ENCODE measurements around the gene SCNN1A. TPM values are rescaled to one million over a fixed set of nuclear protein-coding genes. Genes with fewer than 3 reads are reported as not detected.
"Not testable (repeated sequence)": the region's sequence is repeated elsewhere in the genome, so short reads cannot be mapped to it uniquely, and the experiment has no call there.

Gene SCNN1A
- total RNA-seq, 1 donor from 2014 or later = not detected

GRCh38 chr12:6345319-6346091, 29.9 kb downstream of the SCNN1A start:
- Mint-ChIP-seq H3K4me3 (ENCODE audit: low read depth) (no peak overlapping the region), H3K4me1 (ENCODE audit: low read depth) (peaks cover 47% of the 10 kb centered on the region), H3K27me3 (ENCODE audit: low read depth) (no peaks in the 10 kb centered on the region), H3K9me3 (no peaks in the 10 kb centered on the region), H3K36me3 (ENCODE audit: low read depth) (peaks cover 4% of the 10 kb centered on the region), H3K27ac (peak overlapping the region; percentile 48)
- intact Hi-C loops (cut with micrococcal nuclease) = no loop called here
- no peak for DNase-seq (ENCODE audit: low spot score)

GRCh38 chr12:6344101-6344660, 31.2 kb downstream of the SCNN1A start:
- H3K27me3 Mint-ChIP-seq (ENCODE audit: low read depth); H3K27ac Mint-ChIP-seq; H3K9me3 Mint-ChIP-seq; intact Hi-C loops (cut with micrococcal nuclease); DNase-seq (ENCODE audit: low spot score); H3K36me3 Mint-ChIP-seq (ENCODE audit: low read depth); H3K4me3 Mint-ChIP-seq (ENCODE audit: low read depth): not testable (repeated sequence)
- peaks cover 47% of the 10 kb centered on the region for H3K4me1 Mint-ChIP-seq (ENCODE audit: low read depth)

DNA sequence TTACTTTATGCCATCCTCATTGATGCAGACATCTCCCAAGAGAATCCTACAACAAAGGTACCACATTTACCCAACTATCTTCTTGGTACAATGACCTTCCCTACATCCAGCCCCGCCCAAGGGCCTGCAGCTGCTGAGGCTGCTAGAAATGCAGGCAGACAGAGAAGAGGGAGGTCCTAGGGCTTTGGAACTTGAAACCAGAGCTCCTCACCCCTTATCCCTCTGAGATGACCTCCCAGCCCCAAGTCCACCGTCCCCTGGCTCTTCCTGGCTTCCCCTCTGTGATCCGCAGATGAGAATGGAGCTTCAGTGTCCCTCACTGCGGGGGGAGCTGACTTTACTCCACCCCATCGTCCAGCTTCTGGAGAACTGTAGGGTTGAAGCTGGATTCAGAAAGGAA, 31.8 kb downstream of the SCNN1A start:
- DNase-seq (ENCODE audit: low spot score) = no peak
- intact Hi-C loops (cut with micrococcal nuclease) = no loop called here
- H3K4me3 Mint-ChIP-seq (ENCODE audit: low read depth) = peak overlapping the region; percentile 9
- peaks cover 4% of the 10 kb centered on the region for H3K36me3 Mint-ChIP-seq (ENCODE audit: low read depth)
- H3K27me3 Mint-ChIP-seq (ENCODE audit: low read depth) = no peaks in the 10 kb centered on the region
- H3K4me1 Mint-ChIP-seq (ENCODE audit: low read depth) = peaks cover 47% of the 10 kb centered on the region
- no peaks in the 10 kb centered on the region for H3K9me3 Mint-ChIP-seq
- no peak overlapping the region for H3K27ac Mint-ChIP-seq

- no peak for DNase-seq (ENCODE audit: low spot score)
- no peak overlapping the region for H3K4me3 Mint-ChIP-seq (ENCODE audit: low read depth)
- intact Hi-C loops (cut with micrococcal nuclease) = no loop called here
- no peak overlapping the region for H3K27ac Mint-ChIP-seq
- no peaks in the 10 kb centered on the region for H3K27me3 Mint-ChIP-seq (ENCODE audit: low read depth)
- H3K4me1 Mint-ChIP-seq (ENCODE audit: low read depth) = peaks cover 43% of the 10 kb centered on the region
- H3K9me3 Mint-ChIP-seq = no peaks in the 10 kb centered on the region
- peaks cover 4% of the 10 kb centered on the region for H3K36me3 Mint-ChIP-seq (ENCODE audit: low read depth)
These were observed 33.0 kb downstream of the SCNN1A start for GRCh38 chr12:6342140-6342889.

- Mint-ChIP-seq H3K4me3 (ENCODE audit: low read depth) (no peak within 1 kb of the TSS), H3K4me1 (ENCODE audit: low read depth) (peaks cover 37% of the 10 kb centered on the region), H3K36me3 (ENCODE audit: low read depth) (peaks cover 4% of the 10 kb centered on the region), H3K27me3 (ENCODE audit: low read depth) (no peaks in the 10 kb centered on the region), H3K27ac (no peak within 1 kb of the TSS), H3K9me3 (no peaks in the 10 kb centered on the region)
- DNase-seq (ENCODE audit: low spot score) = no peak
- intact Hi-C loops (cut with micrococcal nuclease) = loop anchor here (2.0 kb wide), 2 partner anchors 19 to 121 kb away; no protein-coding TSS in a partner anchor
These were observed 33.8 kb downstream of the SCNN1A start, which contains the start of gene TNFRSF1A for GRCh38 chr12:6341417-6342139. Gene TNFRSF1A (minus strand): TSS chr12:6342076. CDS start chr12:6341814, 262 bp downstream.

- no peak overlapping the region for H3K4me3 Mint-ChIP-seq (ENCODE audit: low read depth)
- no peak overlapping the region for H3K27ac Mint-ChIP-seq
- intact Hi-C loops (cut with micrococcal nuclease) = loop anchor here (2.0 kb wide), 2 partner anchors 20 to 122 kb away; no protein-coding TSS in a partner anchor
- peaks cover 4% of the 10 kb centered on the region for H3K36me3 Mint-ChIP-seq (ENCODE audit: low read depth)
- H3K9me3 Mint-ChIP-seq = no peaks in the 10 kb centered on the region
- H3K4me1 Mint-ChIP-seq (ENCODE audit: low read depth) = peaks cover 33% of the 10 kb centered on the region
- no peaks in the 10 kb centered on the region for H3K27me3 Mint-ChIP-seq (ENCODE audit: low read depth)
- no peak for DNase-seq (ENCODE audit: low spot score)
These were observed 34.5 kb downstream of the SCNN1A start for GRCh38 chr12:6340745-6341416.

DNA sequence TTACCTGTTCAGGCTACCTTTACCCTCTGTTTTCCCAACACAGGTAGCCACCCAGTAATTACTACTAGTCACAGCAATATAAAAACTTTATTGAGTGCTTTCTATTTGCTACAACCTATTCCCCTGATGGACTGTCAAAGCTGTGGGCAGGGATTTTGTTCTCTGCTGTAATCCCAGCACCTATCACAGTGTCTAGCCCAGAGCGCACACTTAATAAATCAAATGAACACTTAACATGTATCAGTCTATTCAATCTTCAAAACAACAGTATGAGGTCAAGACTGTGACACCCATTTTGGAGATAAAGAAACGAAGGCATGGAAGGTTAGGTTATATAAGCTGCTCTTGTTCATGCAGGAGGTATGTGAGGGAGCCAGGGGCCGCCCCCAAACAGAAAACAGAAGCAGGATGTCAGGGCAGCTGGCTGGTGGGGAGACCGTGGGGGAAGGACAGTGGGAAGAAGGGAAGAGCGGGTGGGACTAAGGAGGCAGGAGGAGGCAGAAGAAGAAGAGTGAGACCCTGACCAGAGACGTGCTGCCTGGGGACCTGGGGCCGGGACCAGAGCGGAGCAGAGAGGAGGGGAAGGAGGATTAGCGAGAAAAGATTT, 35.2 kb downstream of the SCNN1A start:
- no peaks in the 10 kb centered on the region for H3K27me3 Mint-ChIP-seq (ENCODE audit: low read depth)
- no peaks in the 10 kb centered on the region for H3K9me3 Mint-ChIP-seq
- intact Hi-C loops (cut with micrococcal nuclease) = loop anchor here (2.0 kb wide), 2 partner anchors 21 to 123 kb away; no protein-coding TSS in a partner anchor
- no peak overlapping the region for H3K4me3 Mint-ChIP-seq (ENCODE audit: low read depth)
- H3K36me3 Mint-ChIP-seq (ENCODE audit: low read depth) = peaks cover 8% of the 10 kb centered on the region
- no peak for DNase-seq (ENCODE audit: low spot score)
- H3K4me1 Mint-ChIP-seq (ENCODE audit: low read depth) = peaks cover 33% of the 10 kb centered on the region
- no peak overlapping the region for H3K27ac Mint-ChIP-seq

GRCh38 chr12:6338955-6339354, 36.4 kb downstream of the SCNN1A start:
- intact Hi-C loops (cut with micrococcal nuclease) = loop anchor here (5.0 kb wide), 2 partner anchors 88 to 193 kb away; partner anchors contain the start of gene GAPDH
- H3K27ac Mint-ChIP-seq = no peak overlapping the region
- no peak overlapping the region for H3K4me3 Mint-ChIP-seq (ENCODE audit: low read depth)
- no peaks in the 10 kb centered on the region for H3K9me3 Mint-ChIP-seq
- no peaks in the 10 kb centered on the region for H3K27me3 Mint-ChIP-seq (ENCODE audit: low read depth)
- H3K36me3 Mint-ChIP-seq (ENCODE audit: low read depth) = peaks cover 18% of the 10 kb centered on the region
- H3K4me1 Mint-ChIP-seq (ENCODE audit: low read depth) = peaks cover 40% of the 10 kb centered on the region
- no peak for DNase-seq (ENCODE audit: low spot score)

- DNase-seq (ENCODE audit: low spot score); H3K4me3 Mint-ChIP-seq (ENCODE audit: low read depth); H3K27ac Mint-ChIP-seq; H3K27me3 Mint-ChIP-seq (ENCODE audit: low read depth); H3K9me3 Mint-ChIP-seq: not testable (repeated sequence)
- peaks cover 42% of the 10 kb centered on the region for H3K4me1 Mint-ChIP-seq (ENCODE audit: low read depth)
- H3K36me3 Mint-ChIP-seq (ENCODE audit: low read depth) = peaks cover 22% of the 10 kb centered on the region
- intact Hi-C loops (cut with micrococcal nuclease) = loop anchor here (5.0 kb wide), 2 partner anchors 89 to 194 kb away; partner anchors contain the start of gene GAPDH
These were observed 36.8 kb downstream of the SCNN1A start for GRCh38 chr12:6338536-6338935.

DNA sequence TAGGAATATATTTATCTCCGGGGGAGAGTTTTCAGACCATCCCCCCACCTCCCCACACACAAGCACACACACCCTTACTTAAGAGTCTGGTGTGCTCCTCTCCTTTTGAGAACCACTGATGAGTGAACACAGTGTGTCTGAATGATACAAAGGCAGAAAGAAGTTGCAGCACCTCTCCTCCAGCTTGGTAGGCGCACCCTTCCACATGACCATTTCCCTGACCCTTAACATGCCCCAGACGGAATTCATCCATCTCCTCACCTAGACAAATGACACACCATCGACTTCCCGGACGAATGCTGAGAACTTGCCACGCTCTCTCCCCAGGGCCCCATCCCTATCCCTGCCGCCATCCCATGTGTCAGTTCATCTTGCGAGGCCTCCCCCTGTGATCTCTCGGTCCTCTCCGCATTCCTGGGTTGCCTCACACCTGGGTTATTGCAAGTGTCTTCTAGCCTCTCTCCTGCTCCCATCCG, 37.4 kb downstream of the SCNN1A start:
- no peaks in the 10 kb centered on the region for H3K9me3 Mint-ChIP-seq

More for the DNA sequence above, 37.4 kb downstream of the SCNN1A start:
- no peak for DNase-seq (ENCODE audit: low spot score)
- Mint-ChIP-seq H3K27me3 (ENCODE audit: low read depth) (no peaks in the 10 kb centered on the region), H3K4me1 (ENCODE audit: low read depth) (peaks cover 41% of the 10 kb centered on the region), H3K36me3 (ENCODE audit: low read depth) (peaks cover 27% of the 10 kb centered on the region), H3K27ac (no peak overlapping the region), H3K4me3 (ENCODE audit: low read depth) (no peak overlapping the region)
- intact Hi-C loops (cut with micrococcal nuclease) = loop anchor here (2.0 to 5.0 kb wide), 3 partner anchors 15 to 194 kb away; partner anchors contain the start of gene GAPDH
